Stimulated activated CD8-positive, alpha-beta memory T cell treated with anti-CD3 and anti-CD28 coated beads, Interleukin-4, amount 100 ng/mL, for 1 hour (primary cell): ENCODE measurements around the gene ALOX12.
"Not testable (repeated sequence)": the region's sequence is repeated elsewhere in the genome, so short reads cannot be mapped to it uniquely, and the experiment has no call there.

Experiments used
- DNase-seq, 2 donors: peaks; one replicate each; pipeline ENCODE4 v3.0.0-alpha.2; 2020; ENCODE audit warnings: low read depth in 2 of 2, low spot score in 1 of 2

ALOX12 gene, protein sequence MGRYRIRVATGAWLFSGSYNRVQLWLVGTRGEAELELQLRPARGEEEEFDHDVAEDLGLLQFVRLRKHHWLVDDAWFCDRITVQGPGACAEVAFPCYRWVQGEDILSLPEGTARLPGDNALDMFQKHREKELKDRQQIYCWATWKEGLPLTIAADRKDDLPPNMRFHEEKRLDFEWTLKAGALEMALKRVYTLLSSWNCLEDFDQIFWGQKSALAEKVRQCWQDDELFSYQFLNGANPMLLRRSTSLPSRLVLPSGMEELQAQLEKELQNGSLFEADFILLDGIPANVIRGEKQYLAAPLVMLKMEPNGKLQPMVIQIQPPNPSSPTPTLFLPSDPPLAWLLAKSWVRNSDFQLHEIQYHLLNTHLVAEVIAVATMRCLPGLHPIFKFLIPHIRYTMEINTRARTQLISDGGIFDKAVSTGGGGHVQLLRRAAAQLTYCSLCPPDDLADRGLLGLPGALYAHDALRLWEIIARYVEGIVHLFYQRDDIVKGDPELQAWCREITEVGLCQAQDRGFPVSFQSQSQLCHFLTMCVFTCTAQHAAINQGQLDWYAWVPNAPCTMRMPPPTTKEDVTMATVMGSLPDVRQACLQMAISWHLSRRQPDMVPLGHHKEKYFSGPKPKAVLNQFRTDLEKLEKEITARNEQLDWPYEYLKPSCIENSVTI

DNA sequence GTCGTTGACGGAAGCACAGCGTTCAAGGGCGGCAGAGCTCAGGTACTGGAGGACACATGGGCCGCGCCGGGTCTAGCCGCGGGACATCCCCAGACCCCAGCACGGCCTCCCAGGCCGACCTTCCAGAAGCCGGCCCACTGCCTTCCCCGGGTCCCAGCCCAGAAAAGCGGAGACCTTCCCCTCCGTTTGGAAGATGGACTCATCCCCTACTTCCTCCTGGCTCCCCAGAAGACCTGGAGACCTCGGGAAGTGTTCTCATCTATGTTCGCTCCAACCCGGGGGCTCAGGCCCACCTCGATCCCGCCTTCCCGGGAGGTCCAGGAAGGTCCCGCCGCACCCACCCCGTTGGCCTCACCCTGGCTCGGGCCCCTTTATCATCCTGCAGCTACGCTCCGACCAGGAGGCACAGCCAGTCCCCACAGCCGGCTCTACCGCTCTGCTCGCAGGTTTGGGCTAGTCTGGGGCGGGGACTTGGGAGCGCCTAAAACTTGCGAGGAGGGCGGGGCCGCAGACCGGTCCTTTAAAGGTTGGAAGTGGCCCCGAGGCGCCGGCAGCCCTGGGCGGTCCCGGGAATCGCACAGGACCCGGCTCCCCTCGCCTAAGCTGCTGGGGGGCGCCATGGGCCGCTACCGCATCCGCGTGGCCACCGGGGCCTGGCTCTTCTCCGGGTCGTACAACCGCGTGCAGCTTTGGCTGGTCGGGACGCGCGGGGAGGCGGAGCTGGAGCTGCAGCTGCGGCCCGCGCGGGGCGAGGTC lies at the start of gene ALOX12:
Gene ALOX12 (plus strand): TSS at position 550 of the 756 bp plus-strand sequence. CDS start 69 bp downstream, at position 619.
- DNase-seq = no peak

DNA sequence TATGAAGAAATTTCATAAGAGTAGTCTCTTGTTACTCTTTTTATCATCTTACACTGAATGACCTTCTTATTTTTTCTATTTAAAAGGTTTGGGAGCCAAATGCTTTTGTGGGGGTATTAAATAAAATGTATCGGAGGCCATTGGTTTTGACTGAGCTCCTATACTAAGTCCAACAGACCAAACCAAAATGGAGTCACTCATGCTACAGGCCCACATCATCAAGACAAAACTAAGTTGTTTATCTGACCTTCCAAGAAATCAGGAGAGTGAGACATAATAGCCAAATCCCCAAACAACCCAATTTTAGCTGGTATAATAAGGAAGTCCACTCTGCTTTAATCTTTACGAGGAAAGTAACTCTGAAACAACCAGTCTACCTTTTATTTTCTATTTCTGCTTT lies 48.1 kb upstream of the ALOX12 start:
- no peak for DNase-seq

DNA sequence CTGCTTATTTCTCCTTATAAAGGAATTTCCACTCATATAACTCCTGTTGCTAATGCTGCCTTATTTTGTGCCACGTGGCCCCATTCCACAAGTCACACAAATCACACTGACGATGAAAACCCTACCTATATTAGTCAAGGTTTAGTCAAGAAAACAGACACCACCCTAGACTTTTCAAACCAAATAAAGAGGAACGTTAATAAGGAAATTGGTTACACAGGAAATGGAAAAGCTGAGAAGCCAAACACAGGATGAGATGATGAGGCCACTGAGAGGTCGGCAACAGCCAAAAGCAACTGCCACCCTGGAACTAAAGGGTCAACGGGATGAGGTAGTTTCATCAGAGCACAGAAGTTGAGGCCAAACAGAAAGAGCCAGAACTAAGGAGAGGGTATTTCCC lies 47.3 kb upstream of the ALOX12 start:
- DNase-seq = no peak

DNA sequence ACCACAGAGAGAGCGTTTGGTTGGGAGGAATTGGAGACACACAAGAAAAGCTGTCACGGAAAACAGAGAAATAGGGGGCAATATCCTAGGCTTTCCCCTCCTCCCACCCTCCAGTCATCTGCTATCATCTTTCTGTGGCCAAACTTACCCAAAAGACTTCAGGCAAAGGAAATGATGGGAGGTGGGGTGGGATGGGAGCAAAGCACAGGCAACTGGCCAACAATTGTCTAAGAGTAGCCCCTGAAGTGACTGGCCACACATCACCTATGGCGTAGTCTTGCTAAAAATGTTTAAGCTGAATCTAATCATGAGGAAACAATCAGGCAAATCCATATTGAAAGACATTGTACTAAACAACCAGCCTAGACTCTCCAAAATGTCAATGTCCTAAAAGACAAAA lies 46.9 kb upstream of the ALOX12 start:
- DNase-seq = no peak

DNA sequence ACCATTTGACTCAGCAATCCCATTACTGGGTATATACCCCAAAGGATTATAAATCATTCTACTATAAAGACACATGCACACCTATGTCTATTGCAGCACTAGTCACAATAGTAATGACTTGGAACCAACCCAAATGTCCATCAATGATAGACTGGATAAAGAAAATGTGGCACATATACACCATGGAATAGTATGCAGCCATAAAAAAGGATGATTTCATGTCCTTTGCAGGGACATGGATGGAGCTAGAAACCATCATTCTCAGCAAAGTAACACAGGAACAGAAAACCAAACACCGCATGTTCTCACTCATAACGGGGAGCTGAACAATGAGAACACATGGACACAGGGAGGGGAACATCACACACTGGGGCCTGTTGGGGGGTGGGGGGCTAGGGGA lies 44.9 kb upstream of the ALOX12 start:
- DNase-seq = not testable (repeated sequence)

DNA sequence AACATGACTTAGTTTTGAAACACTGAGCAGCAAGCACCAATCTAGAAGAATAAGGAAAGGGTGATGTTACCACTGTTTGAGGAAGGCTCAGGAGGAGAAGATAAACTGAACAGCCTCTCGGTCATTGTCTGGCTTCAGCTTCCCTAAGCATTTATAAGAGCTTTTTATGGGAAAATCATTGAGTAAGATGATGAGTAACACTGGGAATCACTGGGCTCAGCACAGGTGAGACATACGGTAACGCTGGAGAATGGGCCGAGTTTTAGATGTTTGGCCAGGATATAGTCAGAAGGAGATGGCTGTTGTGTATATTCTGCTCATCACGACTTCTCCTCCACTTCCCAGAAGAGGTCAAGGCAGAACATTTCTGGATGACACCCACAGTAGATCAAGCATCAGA lies 42.2 kb upstream of the ALOX12 start:
- DNase-seq = no peak

DNA sequence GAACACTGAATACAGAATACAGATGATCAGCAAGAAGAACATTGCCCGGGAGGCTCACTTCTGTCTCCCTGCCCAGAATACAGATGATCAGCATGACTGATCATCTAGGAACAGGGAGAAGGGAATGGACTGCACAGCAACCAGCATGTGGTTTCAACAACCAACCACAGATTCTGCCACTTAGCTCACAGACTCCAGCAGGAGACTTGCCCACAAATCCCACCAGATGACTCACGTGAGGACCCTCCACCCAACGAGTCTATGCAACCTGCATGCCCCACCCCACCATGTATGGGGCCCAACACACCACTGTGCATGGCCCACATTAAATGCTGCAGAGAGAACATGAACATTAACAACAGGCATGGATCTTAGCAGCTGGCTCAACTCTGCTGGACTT lies 36.1 kb upstream of the ALOX12 start:
- no peak for DNase-seq

DNA sequence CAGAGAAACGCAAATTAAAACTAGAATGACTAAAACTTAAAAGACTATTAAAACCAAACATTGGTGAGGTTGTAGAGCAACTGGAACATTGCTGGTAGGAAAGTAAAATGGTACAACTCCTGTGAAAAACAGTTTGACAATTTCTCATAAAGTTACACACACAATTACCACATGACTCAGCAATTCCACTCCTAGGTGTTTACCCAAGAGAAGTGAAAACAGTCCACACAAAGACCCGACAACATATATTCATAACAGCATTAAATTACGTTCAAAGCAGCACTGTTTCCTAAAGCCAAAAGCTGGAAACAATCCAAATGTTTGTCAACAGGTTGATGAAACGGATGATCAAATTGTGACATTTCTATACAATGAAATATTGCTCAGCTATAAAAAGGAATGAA lies 26.5 kb upstream of the ALOX12 start:
- no peak for DNase-seq

DNA sequence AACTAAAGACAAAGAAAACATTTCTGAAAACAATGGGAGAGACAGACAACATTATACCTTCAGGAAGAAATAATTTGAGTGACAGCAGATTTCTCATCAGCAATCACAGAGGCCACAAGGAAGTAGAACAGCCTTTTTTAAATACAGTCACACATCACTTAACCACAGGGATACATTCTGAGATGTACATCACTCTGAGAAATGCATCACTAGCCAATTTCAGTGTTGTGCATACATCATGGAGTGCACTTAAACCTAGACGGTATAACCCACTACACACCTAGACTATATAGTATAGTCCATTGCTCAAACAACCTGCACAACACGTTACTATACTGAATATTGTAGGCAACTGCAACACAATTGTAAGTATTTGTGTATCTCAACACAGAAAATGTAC lies 24.9 kb upstream of the ALOX12 start:
- DNase-seq = no peak

DNA sequence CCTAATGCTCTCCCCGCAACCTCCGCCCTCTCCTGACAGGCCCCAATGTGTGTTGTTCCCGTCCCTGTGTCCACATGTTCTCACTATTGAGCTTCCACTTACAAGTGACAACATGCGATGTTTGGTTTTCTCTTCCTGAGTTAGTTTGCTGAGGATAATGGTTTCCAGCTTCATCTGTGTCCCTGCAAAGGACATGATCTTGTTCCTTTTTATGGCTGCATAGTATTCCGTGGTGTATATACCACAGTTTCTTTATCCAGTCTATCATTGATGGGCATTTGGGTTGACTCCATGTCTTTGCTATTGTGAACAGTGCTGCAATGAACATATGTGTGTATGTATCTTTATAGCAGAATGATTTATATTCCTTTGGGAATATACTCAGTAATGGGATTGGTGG lies 16.4 kb upstream of the ALOX12 start:
- DNase-seq = not testable (repeated sequence)

DNA sequence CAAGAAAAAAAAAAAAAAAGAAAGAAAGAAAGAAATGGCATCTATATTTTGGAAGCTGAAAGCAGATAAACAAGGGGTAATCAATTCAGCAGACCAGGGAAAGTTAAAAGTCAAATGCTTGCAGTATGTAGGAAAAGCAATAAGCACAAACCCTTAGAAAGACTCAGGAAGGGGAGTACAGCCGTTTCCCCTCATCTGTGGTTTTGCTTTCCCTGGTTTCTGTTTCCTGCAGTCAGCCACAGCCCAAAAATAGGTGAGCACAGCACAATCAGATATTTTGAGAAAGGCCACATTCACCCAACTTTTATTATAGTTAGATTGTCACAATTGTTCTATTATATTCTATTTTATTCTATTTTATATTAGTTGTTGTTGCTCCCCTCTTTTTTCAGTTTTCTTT lies 14.4 kb upstream of the ALOX12 start:
- no peak for DNase-seq

DNA sequence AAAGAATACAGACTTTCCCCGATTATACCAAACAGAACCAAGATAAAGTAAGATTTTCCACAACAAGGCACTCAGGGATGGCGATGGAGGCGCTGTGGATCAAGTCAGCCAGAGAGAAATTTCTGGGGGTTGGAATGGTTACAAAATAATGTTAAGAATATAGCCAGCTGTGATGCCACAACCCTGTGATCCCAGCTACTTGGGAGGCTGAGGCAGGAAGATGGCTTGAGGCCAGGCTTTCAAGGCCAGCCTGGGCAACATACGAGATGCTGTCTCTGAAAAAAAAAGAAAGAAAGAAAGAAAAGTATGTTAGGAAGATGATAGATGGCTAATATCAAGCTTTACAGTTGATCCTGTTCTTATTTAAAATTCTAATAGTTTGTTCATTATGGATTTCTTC lies 10.6 kb upstream of the ALOX12 start:
- DNase-seq = no peak

DNA sequence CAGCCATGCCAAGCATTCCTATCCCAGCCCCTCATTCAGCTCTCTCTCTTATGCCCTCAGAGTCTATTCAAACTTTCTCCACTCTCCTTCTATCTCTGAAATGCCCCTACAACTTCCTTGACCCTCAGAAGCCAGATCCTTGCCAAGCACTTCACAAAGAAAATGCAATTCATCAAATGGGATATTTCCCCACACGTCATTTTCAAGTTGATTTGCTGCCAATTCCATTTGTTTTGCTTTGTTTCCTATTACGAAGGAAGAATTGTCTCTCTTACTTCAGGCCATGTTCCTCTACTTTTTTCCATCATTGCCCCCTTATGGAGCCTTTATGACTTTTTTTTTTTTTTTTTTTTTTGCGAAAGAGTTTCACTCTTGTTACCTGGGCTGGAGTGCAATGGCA lies 9.2 kb upstream of the ALOX12 start:
- DNase-seq = no peak

DNA sequence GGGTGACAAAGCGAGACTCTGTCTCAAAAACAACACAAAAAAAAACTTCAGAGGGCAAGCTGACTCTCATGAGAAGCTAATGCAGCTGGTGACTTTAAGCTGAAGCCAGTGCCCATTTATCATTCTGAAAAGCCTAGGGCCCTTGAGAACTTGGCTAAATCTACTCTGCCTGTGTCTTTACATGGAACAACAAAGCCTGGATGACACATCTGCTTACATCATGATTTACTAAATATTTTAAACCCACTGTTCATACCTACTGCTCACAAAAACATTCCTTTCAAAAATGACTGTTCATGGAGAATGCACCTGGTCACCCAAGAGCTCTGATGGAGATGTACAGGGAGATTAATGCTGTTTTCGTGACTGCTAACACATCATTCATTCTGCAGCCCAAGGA lies 6.1 kb upstream of the ALOX12 start:
- no peak for DNase-seq

DNA sequence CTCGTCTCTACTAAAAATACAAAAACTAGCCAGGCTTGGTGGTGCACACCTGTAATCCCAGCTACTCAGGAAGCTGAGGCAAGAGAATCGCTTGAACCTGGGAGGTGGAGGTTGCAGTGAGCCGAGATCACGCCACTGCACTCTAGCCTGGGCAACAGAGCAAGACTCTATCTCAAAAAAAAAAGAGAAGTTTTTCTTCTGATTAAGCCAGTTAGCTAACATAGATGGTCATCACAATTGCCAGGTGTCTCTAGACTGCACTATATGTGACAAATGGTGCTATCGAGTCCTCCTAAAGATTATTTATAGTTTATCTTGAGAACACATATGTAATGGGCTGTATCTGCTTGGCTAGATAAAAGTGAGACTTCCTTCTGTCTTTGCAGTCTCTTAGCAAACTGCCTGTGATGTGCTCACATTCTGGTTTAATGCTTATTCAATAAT lies 2.2 kb upstream of the ALOX12 start:
- DNase-seq = not testable (repeated sequence)

DNA sequence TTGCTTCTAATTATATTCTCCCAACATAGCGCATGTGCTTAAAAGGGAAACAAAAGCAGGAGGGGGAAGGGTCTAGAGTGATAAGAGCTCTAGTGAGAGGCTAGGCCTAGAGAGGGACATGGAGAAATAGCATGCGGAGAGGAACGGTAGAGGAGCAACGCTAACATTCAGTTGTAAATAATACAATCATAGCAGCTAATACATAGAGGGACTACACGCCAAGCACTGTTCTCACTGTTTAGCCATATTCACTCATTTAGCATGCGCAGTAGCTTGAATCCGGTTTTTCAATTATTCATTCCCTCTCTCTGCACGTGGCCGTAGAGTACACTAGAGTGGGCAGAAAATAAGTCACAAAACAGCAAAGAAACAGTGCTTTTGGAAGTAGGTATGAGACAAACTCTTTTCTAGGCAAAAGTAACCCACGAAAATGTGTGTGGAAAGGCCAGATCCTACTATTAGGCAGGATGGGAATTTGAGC lies 1.7 kb upstream of the ALOX12 start:
- DNase-seq = no peak

DNA sequence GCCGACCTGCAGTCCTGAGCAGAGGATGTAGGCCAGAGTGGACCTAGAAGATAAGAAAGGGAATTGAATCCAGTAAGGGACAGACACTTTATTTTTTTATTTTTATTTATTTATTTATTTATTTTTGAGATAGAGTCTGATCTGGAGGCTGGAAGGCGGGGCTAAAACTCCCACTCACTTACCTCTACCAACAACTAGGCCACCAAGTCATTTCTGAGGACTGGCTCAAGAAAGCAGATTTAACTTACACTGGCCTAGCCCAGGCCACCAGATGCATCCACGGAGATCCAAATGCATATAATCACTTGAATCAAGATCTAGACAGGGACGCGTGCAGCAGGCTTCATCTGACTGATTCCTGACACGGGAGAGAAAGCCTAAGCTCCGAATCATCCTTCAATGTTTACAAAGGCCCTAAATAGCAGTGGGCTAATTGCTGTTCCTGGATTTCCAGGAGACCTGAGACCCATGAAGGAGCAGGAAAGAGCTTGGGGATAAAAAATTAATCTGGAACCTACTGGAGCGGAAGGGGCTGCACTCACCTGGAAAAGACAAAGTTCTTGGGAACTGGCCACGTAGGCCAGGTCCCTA lies 1.1 kb upstream of the ALOX12 start:
- no peak for DNase-seq

DNA sequence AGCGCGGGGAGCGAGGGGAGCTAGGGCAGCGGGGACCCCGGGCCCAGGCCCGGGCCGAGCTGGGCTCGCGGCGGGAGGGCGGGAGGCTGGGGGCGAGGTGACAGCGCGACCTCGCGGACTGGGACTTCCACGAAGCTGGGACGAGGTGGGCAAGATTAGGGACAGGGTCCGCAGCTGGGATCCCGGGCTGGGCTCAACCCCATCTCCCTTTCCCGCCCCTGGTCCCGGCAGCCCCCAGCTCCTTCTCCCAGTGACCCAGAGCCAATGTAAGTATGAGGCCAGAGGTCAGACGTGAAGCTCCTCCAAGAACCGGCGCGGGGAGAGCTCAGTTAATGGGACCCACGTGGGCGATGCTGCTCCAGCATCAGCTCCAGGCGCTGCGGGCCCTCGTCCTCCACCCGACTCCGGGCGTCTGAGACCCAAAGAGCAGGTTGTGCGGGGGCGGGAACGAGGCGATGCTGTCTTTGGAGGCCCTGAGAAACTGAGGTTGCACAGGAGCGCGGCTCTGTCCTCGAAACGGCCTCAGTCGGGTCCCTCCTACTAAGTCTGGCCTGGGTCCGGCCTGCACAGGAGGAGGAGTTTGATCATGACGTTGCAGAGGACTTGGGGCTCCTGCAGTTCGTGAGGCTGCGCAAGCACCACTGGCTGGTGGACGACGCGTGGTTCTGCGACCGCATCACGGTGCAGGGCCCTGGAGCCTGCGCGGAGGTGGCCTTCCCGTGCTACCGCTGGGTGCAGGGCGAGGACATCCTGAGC lies 585 bp downstream of the ALOX12 start:
- no peak for DNase-seq

DNA sequence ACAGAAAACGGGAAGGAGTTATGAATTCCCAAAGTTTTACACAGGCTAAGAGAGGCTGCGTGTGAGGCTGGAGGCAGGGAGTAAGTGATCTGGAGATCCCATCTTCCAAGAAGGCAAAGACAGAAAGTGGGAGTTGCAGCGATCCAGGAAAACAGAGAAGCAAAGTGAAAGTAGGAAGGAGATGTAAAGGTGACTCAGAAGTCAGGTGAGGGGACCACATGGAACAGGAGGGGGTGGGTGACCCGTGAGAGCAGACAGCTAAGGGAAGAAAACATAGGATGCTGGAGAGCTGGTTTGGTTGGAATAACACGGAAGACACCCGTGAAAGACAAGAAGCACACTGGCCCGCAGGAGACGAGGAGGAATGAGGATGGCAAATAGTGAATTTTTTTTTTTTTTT lies 1.3 kb downstream of the ALOX12 start:
- DNase-seq = no peak

DNA sequence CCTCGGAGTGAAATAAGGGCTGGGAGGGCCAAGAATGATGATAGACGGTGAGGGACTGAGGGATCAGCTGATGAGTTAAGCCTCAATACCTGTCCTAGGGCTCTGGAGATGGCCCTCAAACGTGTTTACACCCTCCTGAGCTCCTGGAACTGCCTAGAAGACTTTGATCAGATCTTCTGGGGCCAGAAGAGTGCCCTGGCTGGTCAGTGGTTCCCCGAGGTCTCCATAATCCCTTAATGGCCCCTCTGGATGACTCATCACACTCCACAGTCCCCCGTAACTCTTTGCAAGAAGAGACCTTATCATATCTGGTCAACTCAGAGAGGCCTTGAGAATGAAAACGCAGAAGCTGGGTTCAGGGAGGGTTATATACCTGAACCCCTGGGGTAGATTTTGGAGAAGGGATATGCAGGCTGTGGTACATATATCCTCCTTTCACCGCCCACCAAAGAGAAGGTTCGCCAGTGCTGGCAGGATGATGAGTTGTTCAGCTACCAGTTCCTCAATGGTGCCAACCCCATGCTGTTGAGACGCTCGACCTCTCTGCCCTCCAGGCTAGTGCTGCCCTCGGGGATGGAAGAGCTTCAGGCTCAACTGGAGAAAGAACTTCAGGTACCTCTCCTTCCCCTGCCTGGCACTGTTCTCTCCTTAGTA lies 3.1 kb downstream of the ALOX12 start:
- no peak for DNase-seq
